Measurements from ENCODE around the gene TAAR1.

Gene TAAR1

GRCh38 chr6:132690678-132691077 lies 31.7 kb upstream of the TAAR1 start:
- no peak overlapping the region for H3K4me2 ChIP-seq (ENCODE audit: insufficient read depth, low read length)
- DNase-seq (no peak), ATAC-seq (ENCODE audit: insufficient read depth, low read depth) (no peak)
- no peaks in the 10 kb centered on the region for H3K36me3 ChIP-seq (ENCODE audit: insufficient read depth, low read length)
- H3K9me3 ChIP-seq (ENCODE audit: insufficient read depth, low read length, severe bottlenecking), result no peaks in the 10 kb centered on the region
- no peak overlapping the region for H3K27ac ChIP-seq (ENCODE audit: low read length)
- TF ChIP-seq EZH2 (IDR thresholded peaks at IDR 0.05; ENCODE audit: borderline replicate concordance, low read depth, low read length, severe bottlenecking) (no peak), CTCF (IDR thresholded peaks at IDR 0.05; ENCODE audit: borderline replicate concordance, extremely low read depth, low read length, poor library complexity, severe bottlenecking) (no peak)
- H3K4me1 ChIP-seq (ENCODE audit: insufficient read depth, low read length), result no peaks in the 10 kb centered on the region
- H3K9ac ChIP-seq (ENCODE audit: low read depth, low read length), result no peak overlapping the region
- no peaks in the 10 kb centered on the region for H3K27me3 ChIP-seq (ENCODE audit: insufficient read depth, low read length, poor library complexity)
- H4K20me1 ChIP-seq (ENCODE audit: insufficient read depth, low read length), result no peaks in the 10 kb centered on the region
- H3K4me3 ChIP-seq (ENCODE audit: low read depth in 1 of 2, low read length in 2 of 2), result no peak overlapping the region
- H3K79me2 ChIP-seq (ENCODE audit: insufficient read depth, low read length), result no peaks in the 10 kb centered on the region
- no peak overlapping the region for H2AFZ ChIP-seq (ENCODE audit: low read depth, low read length)

- no peaks in the 10 kb centered on the region for H3K9me3 ChIP-seq (ENCODE audit: insufficient read depth, low read length, severe bottlenecking)
- H3K27me3 ChIP-seq (ENCODE audit: insufficient read depth, low read length, poor library complexity), result no peaks in the 10 kb centered on the region
- no peaks in the 10 kb centered on the region for H3K36me3 ChIP-seq (ENCODE audit: insufficient read depth, low read length)
- no peak overlapping the region for H3K4me3 ChIP-seq (ENCODE audit: low read depth in 1 of 2, low read length in 2 of 2)
- no peak overlapping the region for H3K9ac ChIP-seq (ENCODE audit: low read depth, low read length)
- H3K4me2 ChIP-seq (ENCODE audit: insufficient read depth, low read length), result no peak overlapping the region
- DNase-seq (no peak), ATAC-seq (ENCODE audit: insufficient read depth, low read depth) (no peak)
- TF ChIP-seq CTCF (IDR thresholded peaks at IDR 0.05; ENCODE audit: borderline replicate concordance, extremely low read depth, low read length, poor library complexity, severe bottlenecking), result no peak
- no peak for TF ChIP-seq EZH2 (IDR thresholded peaks at IDR 0.05; ENCODE audit: borderline replicate concordance, low read depth, low read length, severe bottlenecking)
- H2AFZ ChIP-seq (ENCODE audit: low read depth, low read length), result no peak overlapping the region
- no peaks in the 10 kb centered on the region for H3K79me2 ChIP-seq (ENCODE audit: insufficient read depth, low read length)
- H3K4me1 ChIP-seq (ENCODE audit: insufficient read depth, low read length), result no peaks in the 10 kb centered on the region
- no peak overlapping the region for H3K27ac ChIP-seq (ENCODE audit: low read length)
- H4K20me1 ChIP-seq (ENCODE audit: insufficient read depth, low read length), result no peaks in the 10 kb centered on the region
These were observed 28.3 kb upstream of the TAAR1 start for GRCh38 chr6:132687306-132687705.

- H3K79me2 ChIP-seq (ENCODE audit: insufficient read depth, low read length), result no peaks in the 10 kb centered on the region
- no peak overlapping the region for H2AFZ ChIP-seq (ENCODE audit: low read depth, low read length)
- no peaks in the 10 kb centered on the region for H3K4me1 ChIP-seq (ENCODE audit: insufficient read depth, low read length)
- H4K20me1 ChIP-seq (ENCODE audit: insufficient read depth, low read length), result no peaks in the 10 kb centered on the region
- no peak overlapping the region for H3K4me3 ChIP-seq (ENCODE audit: low read depth in 1 of 2, low read length in 2 of 2)
- H3K27me3 ChIP-seq (ENCODE audit: insufficient read depth, low read length, poor library complexity), result no peaks in the 10 kb centered on the region
- no peak overlapping the region for H3K4me2 ChIP-seq (ENCODE audit: insufficient read depth, low read length)
- ATAC-seq (ENCODE audit: insufficient read depth, low read depth) (no peak), DNase-seq (no peak)
- H3K27ac ChIP-seq (ENCODE audit: low read length), result no peak overlapping the region
- no peaks in the 10 kb centered on the region for H3K36me3 ChIP-seq (ENCODE audit: insufficient read depth, low read length)
- no peaks in the 10 kb centered on the region for H3K9me3 ChIP-seq (ENCODE audit: insufficient read depth, low read length, severe bottlenecking)
- TF ChIP-seq EZH2 (IDR thresholded peaks at IDR 0.05; ENCODE audit: borderline replicate concordance, low read depth, low read length, severe bottlenecking) (no peak), CTCF (IDR thresholded peaks at IDR 0.05; ENCODE audit: borderline replicate concordance, extremely low read depth, low read length, poor library complexity, severe bottlenecking) (no peak)
- H3K9ac ChIP-seq (ENCODE audit: low read depth, low read length), result no peak overlapping the region
These were observed 27.5 kb upstream of the TAAR1 start for GRCh38 chr6:132686531-132686930.

GRCh38 chr6:132685009-132685408 lies 26.0 kb upstream of the TAAR1 start:
- Histone ChIP-seq H3K4me3 (ENCODE audit: low read depth in 1 of 2, low read length in 2 of 2) (no peak overlapping the region), H3K9me3 (ENCODE audit: insufficient read depth, low read length, severe bottlenecking) (no peaks in the 10 kb centered on the region), H3K4me1 (ENCODE audit: insufficient read depth, low read length) (no peaks in the 10 kb centered on the region), H4K20me1 (ENCODE audit: insufficient read depth, low read length) (no peaks in the 10 kb centered on the region), H3K27me3 (ENCODE audit: insufficient read depth, low read length, poor library complexity) (no peaks in the 10 kb centered on the region), H3K4me2 (ENCODE audit: insufficient read depth, low read length) (no peak overlapping the region), H3K79me2 (ENCODE audit: insufficient read depth, low read length) (no peaks in the 10 kb centered on the region), H3K27ac (ENCODE audit: low read length) (no peak overlapping the region), H3K36me3 (ENCODE audit: insufficient read depth, low read length) (no peaks in the 10 kb centered on the region), H3K9ac (ENCODE audit: low read depth, low read length) (no peak overlapping the region), H2AFZ (ENCODE audit: low read depth, low read length) (no peak overlapping the region)
- no peak for DNase-seq
- no peak for ATAC-seq (ENCODE audit: insufficient read depth, low read depth)
- TF ChIP-seq EZH2 (IDR thresholded peaks at IDR 0.05; ENCODE audit: borderline replicate concordance, low read depth, low read length, severe bottlenecking) (no peak), CTCF (IDR thresholded peaks at IDR 0.05; ENCODE audit: borderline replicate concordance, extremely low read depth, low read length, poor library complexity, severe bottlenecking) (no peak)

Measured in DND-41 (cell line).